ENCODE measurements around the gene BMPR2.
"Not testable (repeated sequence)": the region's sequence is repeated elsewhere in the genome, so short reads cannot be mapped to it uniquely, and the experiment has no call there.

Gene BMPR2

GRCh38 chr2:202434472-202434871 lies 58.3 kb downstream of the BMPR2 start:
- TF ChIP-seq CTCF (IDR thresholded peaks at IDR 0.05; ENCODE audit: low read depth, low read length), result no peak
- DNase-seq (ENCODE audit: extremely low read depth, low read depth), result no peak

GRCh38 chr2:202436626-202437025 lies 60.5 kb downstream of the BMPR2 start:
- TF ChIP-seq CTCF (IDR thresholded peaks at IDR 0.05; ENCODE audit: low read depth, low read length), result no peak
- DNase-seq (ENCODE audit: extremely low read depth, low read depth), result no peak

- not testable (repeated sequence) for DNase-seq (ENCODE audit: extremely low read depth, low read depth)
Measured at GRCh38 chr2:202440117-202440516, 64.0 kb downstream of the BMPR2 start.

- no peak for TF ChIP-seq CTCF (IDR thresholded peaks at IDR 0.05; ENCODE audit: low read depth, low read length)
- no peak for DNase-seq (ENCODE audit: extremely low read depth, low read depth)
Measured at GRCh38 chr2:202442882-202443281, 66.8 kb downstream of the BMPR2 start.

- no peak for TF ChIP-seq CTCF (IDR thresholded peaks at IDR 0.05; ENCODE audit: low read depth, low read length)
- DNase-seq (ENCODE audit: extremely low read depth, low read depth), result no peak
Measured at GRCh38 chr2:202444000-202444399, 67.9 kb downstream of the BMPR2 start.

GRCh38 chr2:202449344-202449743 lies 73.2 kb downstream of the BMPR2 start:
- TF ChIP-seq CTCF (IDR thresholded peaks at IDR 0.05; ENCODE audit: low read depth, low read length), result no peak
- DNase-seq (ENCODE audit: extremely low read depth, low read depth), result no peak

GRCh38 chr2:202450785-202451184 lies 74.7 kb downstream of the BMPR2 start:
- TF ChIP-seq CTCF (IDR thresholded peaks at IDR 0.05; ENCODE audit: low read depth, low read length), result no peak
- DNase-seq (ENCODE audit: extremely low read depth, low read depth), result peak; percentile 16

- DNase-seq (ENCODE audit: extremely low read depth, low read depth), result no peak
- no peak for TF ChIP-seq CTCF (IDR thresholded peaks at IDR 0.05; ENCODE audit: low read depth, low read length)
Measured at GRCh38 chr2:202452744-202453143, 76.6 kb downstream of the BMPR2 start.

Measured in AG09319 (cell line).